K562 (cell line): Measurements from ENCODE around the gene USP20. TPM values are rescaled to one million over a fixed set of nuclear protein-coding genes. Genes with fewer than 3 reads are reported as not detected.

ENCODE experiments used
- CHCHD3 ChIP-seq: fragments of 250-450 bp; sonication (Bioruptor Pico); IDR thresholded peaks from 2 replicates; pipeline ENCODE4 v2.1.2; 2022; ENCODE audit warnings: mild to moderate bottlenecking
- CHD4 ChIP-seq: fragments of 200-600 bp; sonication (generic); IDR thresholded peaks from 3 replicates; pipeline ENCODE4 v1.6.1; 2012; ENCODE audit warnings: low read depth, mild to moderate bottlenecking, mixed read lengths, low read length, inconsistent platforms; ENCODE audit not compliant: insufficient read depth, insufficient replicate concordance, poor library complexity, severe bottlenecking
- COPS2 ChIP-seq: fragments of 450-650 bp; conservative IDR thresholded peaks from 2 replicates; pipeline ENCODE4 v1.6.1; 2016; ENCODE audit warnings: mild to moderate bottlenecking, moderate library complexity
- E2F6 ChIP-seq, 2 experiments: IDR thresholded peaks; 2 replicates each; pipeline ENCODE4 v1.6.1; 2011; ENCODE audit warnings: borderline replicate concordance in 1 of 2, control low read depth in 1 of 2, low read depth in 1 of 2, low read length in 1 of 2, mild to moderate bottlenecking in 1 of 2, mixed read lengths in 1 of 2, moderate library complexity in 1 of 2; ENCODE audit not compliant: insufficient read depth in 1 of 2, insufficient read length in 1 of 2, poor library complexity in 1 of 2, severe bottlenecking in 1 of 2; ENCODE audit errors: extremely low read depth in 1 of 2
- E2F8 ChIP-seq: fragments of 450-650 bp; IDR thresholded peaks from 2 replicates; pipeline ENCODE4 v1.7.1; 2018; ENCODE audit warnings: mild to moderate bottlenecking, low read depth; ENCODE audit not compliant: partially characterized antibody
- FOXK2 ChIP-seq, 2 experiments: fragments of 450-650 bp; IDR thresholded peaks in 1 of 2; conservative IDR thresholded peaks in 1 of 2; 2 replicates each; pipeline ENCODE4 v1.6.1; 2016; ENCODE audit warnings: low read depth in 2 of 2, mild to moderate bottlenecking in 1 of 2
- GMEB1 ChIP-seq: fragments of 250-450 bp; sonication (Bioruptor Pico); IDR thresholded peaks from 2 replicates; pipeline ENCODE4 v1.4.0; 2020; ENCODE audit warnings: mild to moderate bottlenecking
- POLR2AphosphoS5 ChIP-seq: IDR thresholded peaks from 2 replicates; pipeline ENCODE4 v1.6.1; 2011; ENCODE audit warnings: mild to moderate bottlenecking, low read depth, low read length, moderate library complexity; ENCODE audit not compliant: control insufficient read depth, insufficient read depth
- POLR3A ChIP-seq: IDR thresholded peaks from 2 replicates; pipeline ENCODE4 v1.6.1; 2011; ENCODE audit warnings: borderline replicate concordance, mild to moderate bottlenecking, moderate library complexity; ENCODE audit not compliant: insufficient read length, insufficient read depth; ENCODE audit errors: extremely low read depth
- PRPF4 ChIP-seq: fragments of 200-400 bp; formaldehyde crosslinking; IDR thresholded peaks from one replicate; pipeline ENCODE4 v1.6.1; 2017; ENCODE audit warnings: low read length, low read depth, mild to moderate bottlenecking; ENCODE audit not compliant: insufficient read depth, poor library complexity, severe bottlenecking
- SMAD3 ChIP-seq: fragments of 450-650 bp; formaldehyde crosslinking; conservative IDR thresholded peaks from 2 replicates; pipeline ENCODE4 v1.4.0; 2020; ENCODE audit warnings: mild to moderate bottlenecking
- TFE3 ChIP-seq: fragments of 450-650 bp; formaldehyde crosslinking; IDR thresholded peaks from 2 replicates; pipeline ENCODE4 v1.4.0; 2020; ENCODE audit warnings: mild to moderate bottlenecking, mixed read lengths
- ZSCAN32 ChIP-seq: fragments of 450-650 bp; formaldehyde crosslinking; IDR thresholded peaks from 2 replicates; pipeline ENCODE4 v1.4.0; 2020; ENCODE audit warnings: mild to moderate bottlenecking, moderate library complexity
- polyA plus RNA-seq, 8 experiments: library from polyadenylated mRNA; depleted of rRNA in 4 of 8; stranded (reverse) in 5 of 8; unstranded in 3 of 8; fragments of >200 nt; fragmentation: Nextera tagmentation in 2 of 8; fragmentation: Illumina TruSeq in 1 of 8; extraction: Ambion mirVana in 2 of 8; extraction: Trizol in 1 of 8; gene quantifications; 2 replicates each; pipeline versions ENCODE4 v1.2.1 to v1.2.3, GENCODE V29; 2011 to 2014; ENCODE audit warnings: inconsistent platforms in 1 of 8, missing spikeins in 1 of 8
- total RNA-seq, 7 experiments: library from RNA; depleted of rRNA in 6 of 7; stranded (reverse); fragments of >200 nt in 6 of 7; fragmentation: Illumina TruSeq in 2 of 7; extraction: Trizol in 2 of 7; gene quantifications; 2 replicates each; pipeline versions ENCODE4 v1.2.1 to v1.2.3, GENCODE V29; 2011 to 2021; ENCODE audit warnings: low replicate concordance in 1 of 7
- TF ChIP-seq, protein P1 (sequence below): fragments of 450-650 bp; formaldehyde crosslinking; IDR thresholded peaks from 2 replicates; pipeline ENCODE4 v1.4.0; 2020; ENCODE audit warnings: mild to moderate bottlenecking, moderate library complexity

Gene USP20
- total and polyA plus RNA-seq, 9 of the 15 experiments (the other 6 are each of a cell fraction or from before 2014, with no cell fraction given): 1.9 to 136 (median 49.1) TPM

GRCh38 chr9:129887334-129888292, 52.4 kb downstream of the USP20 start (continued):
- no peak for TF ChIP-seq POLR2AphosphoS5
- TF ChIP-seq PRPF4: no peak
- peak; percentile 18 for TF ChIP-seq CHD4
- TF ChIP-seq POLR3A: no peak
- TF ChIP-seq ZSCAN32: 0 out of 2 replicates have a peak, but pooled peaks have one; percentile 9
- TF ChIP-seq E2F8: no peak
- TF ChIP-seq COPS2: no peak
- TF ChIP-seq E2F6 (IDR thresholded peaks at IDR 0.05; ENCODE audit: borderline replicate concordance in 1 of 2, extremely low read depth in 1 of 2, insufficient read depth in 1 of 2, insufficient read length in 1 of 2, low read depth in 1 of 2, low read length in 1 of 2, poor library complexity in 1 of 2, severe bottlenecking in 1 of 2): peak in 1 of 2 experiments; percentile 41
- peak; percentile 81; the same call in 1 of the 2 replicates for TF ChIP-seq CHCHD3 (CRISPR knock-in tag)
- TF ChIP-seq SMAD3 (CRISPR knock-in tag): peak; percentile 63; the same call in 1 of the 2 replicates
- no peak for TF ChIP-seq FOXK2 (conservative IDR thresholded peaks at IDR 0.05 in 1 of 2, IDR thresholded peaks at IDR 0.05 in 1 of 2; ENCODE audit: low read depth in 2 of 2)
- TF ChIP-seq, protein P1, sequence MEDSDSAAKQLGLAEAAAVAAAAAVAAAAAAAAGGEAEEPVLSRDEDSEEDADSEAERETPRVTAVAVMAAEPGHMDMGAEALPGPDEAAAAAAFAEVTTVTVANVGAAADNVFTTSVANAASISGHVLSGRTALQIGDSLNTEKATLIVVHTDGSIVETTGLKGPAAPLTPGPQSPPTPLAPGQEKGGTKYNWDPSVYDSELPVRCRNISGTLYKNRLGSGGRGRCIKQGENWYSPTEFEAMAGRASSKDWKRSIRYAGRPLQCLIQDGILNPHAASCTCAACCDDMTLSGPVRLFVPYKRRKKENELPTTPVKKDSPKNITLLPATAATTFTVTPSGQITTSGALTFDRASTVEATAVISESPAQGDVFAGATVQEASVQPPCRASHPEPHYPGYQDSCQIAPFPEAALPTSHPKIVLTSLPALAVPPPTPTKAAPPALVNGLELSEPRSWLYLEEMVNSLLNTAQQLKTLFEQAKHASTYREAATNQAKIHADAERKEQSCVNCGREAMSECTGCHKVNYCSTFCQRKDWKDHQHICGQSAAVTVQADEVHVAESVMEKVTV (CRISPR knock-in tag): peak; percentile 61
- no peak for TF ChIP-seq TFE3 (CRISPR knock-in tag)
- peak; percentile 48; the same call in 1 of the 2 replicates for TF ChIP-seq GMEB1
